Activated CD4-positive, alpha-beta T cell treated with anti-CD3 and anti-CD28 coated beads for 48 hours (primary cell): ENCODE measurements around the gene CHM.
A peak's percentile ranks its signal among the peaks of the same experiment; 100 is the strongest.
"Not testable (repeated sequence)": the region's sequence is repeated elsewhere in the genome, so short reads cannot be mapped to it uniquely, and the experiment has no call there.

Source experiments
- DNase-seq: peaks from one replicate; pipeline ENCODE4 v3.0.0-alpha.2; 2020

CHM gene

GRCh38 chrX:85994797-85995196 is 52.6 kb downstream of the CHM start:
- DNase-seq, result no peak

DNA sequence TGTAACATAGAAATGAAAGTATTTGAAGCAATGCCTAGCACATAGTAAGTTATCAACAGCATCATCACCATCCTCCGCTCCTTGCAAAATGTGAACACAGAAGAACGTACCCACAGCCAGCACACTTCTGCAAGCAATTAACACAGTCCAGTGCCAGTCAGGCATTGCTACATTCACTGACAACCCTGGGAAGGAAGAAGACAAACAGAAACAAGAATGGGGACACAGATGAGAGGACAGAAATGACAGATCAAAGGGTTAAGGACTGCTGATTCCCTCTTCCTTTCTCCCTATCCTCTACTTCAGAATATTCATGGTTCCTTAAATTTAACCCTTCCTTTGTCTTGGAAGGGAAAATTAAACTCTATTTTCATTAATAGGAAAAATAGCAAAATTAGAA is 53.1 kb downstream of the CHM start:
- DNase-seq, result no peak

DNA sequence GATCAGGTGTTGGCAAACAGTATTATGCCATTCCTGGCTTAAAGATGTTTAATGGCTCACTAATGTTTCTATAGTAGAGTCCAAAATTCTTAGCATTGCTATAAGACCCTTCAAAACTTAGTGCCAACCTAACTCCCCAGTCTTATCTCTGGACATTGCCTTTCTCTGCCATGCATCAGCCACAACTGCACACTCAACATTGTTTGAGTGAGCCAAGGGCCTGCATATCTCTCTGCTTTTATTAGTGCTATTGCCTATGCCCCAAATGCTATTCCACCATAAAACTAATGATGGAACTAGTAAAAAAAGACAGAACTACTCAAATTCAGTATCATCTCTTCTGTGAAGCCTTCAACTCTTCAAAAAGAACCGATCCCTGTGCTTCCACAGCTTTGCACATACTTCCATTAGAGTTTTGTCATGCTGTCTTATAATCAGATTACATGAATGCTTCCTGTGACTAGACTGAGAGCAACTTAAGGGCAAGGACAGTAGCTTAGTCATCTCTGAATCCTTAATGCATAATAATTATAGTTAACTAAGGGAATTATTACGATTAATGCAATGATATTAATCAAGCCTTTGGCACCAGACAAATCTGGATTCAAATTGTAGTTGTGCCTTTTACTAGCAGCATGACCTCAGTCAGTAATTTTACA is 53.7 kb downstream of the CHM start:
- no peak for DNase-seq

- DNase-seq, result peak; percentile 2
Observed at GRCh38 chrX:85992811-85993229, 54.5 kb downstream of the CHM start.

GRCh38 chrX:85988353-85988752 is 59.0 kb downstream of the CHM start:
- no peak for DNase-seq

DNA sequence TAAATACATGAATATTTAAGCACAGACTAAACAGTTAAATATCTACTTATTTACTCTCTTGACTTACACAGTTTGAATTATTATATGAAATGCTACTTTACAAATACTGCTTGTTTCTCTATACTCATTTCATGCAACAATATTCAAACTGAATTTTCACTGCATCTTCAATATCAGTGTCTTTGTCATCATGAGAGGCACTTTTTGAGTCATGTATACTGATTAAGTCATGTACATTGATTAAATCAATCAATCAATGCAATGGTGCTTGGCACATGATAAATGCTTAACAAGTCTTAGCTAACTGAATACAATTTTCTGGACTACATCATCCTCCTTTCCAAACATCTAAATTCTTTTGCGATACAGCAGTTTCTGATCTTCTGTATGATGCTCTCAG is 67.1 kb downstream of the CHM start:
- DNase-seq, result no peak

- no peak for DNase-seq
Observed at GRCh38 chrX:85977218-85977617, 70.1 kb downstream of the CHM start.

DNA sequence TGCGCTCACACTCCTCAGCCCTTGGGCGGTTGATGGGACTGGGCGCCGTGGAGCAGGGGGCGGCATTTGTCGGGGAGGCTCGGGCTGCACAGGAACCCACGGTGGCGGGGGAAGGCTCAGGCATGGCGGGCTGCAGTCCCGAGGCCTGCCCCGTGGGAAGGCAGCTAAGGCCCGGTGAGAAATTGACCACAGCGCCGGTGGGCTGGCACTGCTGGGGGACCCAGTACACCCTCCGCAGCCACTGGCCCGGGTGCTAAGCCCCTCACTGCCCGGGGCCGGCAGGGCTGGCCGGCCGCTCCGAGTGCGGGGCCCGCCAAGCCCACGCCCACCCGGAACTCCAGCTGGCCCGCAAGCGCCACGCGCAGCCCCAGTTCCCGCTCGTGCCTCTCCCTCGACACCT is 75.0 kb downstream of the CHM start:
- not testable (repeated sequence) for DNase-seq

DNA sequence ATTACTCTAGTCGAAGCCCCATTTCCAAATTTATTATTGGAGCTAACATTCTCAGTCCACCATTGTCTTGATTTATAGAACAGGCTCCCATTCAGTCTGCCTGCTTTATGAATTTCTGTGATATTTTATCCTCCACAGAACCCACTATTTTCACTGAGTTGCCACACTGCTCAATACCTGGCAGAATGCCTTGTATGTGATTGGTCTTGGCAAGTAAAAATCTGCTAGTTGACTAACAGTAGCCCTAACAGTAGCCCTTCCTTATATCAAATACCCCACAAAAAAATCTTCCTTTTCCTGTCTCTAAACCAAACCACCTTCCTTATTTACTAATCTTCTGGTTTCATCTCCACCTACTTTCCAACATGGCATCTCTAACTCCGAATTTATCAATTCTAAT is 82.6 kb downstream of the CHM start:
- DNase-seq, result no peak

GRCh38 chrX:85963736-85964135 is 83.6 kb downstream of the CHM start:
- DNase-seq, result peak; percentile 2

GRCh38 chrX:85955510-85955909 is 91.8 kb downstream of the CHM start:
- no peak for DNase-seq

- DNase-seq, result not testable (repeated sequence)
Observed at GRCh38 chrX:85944751-85945150, 102.6 kb downstream of the CHM start.

DNA sequence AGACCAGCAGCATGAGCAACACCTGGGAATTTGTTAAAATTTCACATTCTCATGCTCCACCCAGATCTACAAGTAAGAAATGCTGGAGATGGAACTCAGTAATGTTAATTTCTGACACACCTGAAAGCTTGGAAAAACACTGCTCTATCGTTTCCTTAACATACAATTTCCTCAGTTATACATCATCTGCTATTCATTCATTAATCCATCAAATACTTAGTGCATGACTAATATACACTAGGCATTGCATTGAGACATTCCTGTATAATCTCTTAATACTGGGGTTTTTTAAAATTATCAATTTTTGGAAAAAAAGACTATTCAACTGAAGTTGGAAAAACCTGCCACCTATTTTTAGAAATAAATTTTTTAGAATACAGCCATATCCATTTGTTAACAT is 106.1 kb downstream of the CHM start:
- no peak for DNase-seq

GRCh38 chrX:85939942-85940341 is 107.4 kb downstream of the CHM start:
- not testable (repeated sequence) for DNase-seq

- DNase-seq, result not testable (repeated sequence)
Observed at GRCh38 chrX:85934399-85934798, 113.0 kb downstream of the CHM start.

GRCh38 chrX:85930099-85930498 is 117.3 kb downstream of the CHM start:
- no peak for DNase-seq

GRCh38 chrX:85928606-85929005 is 118.8 kb downstream of the CHM start:
- DNase-seq, result no peak

DNA sequence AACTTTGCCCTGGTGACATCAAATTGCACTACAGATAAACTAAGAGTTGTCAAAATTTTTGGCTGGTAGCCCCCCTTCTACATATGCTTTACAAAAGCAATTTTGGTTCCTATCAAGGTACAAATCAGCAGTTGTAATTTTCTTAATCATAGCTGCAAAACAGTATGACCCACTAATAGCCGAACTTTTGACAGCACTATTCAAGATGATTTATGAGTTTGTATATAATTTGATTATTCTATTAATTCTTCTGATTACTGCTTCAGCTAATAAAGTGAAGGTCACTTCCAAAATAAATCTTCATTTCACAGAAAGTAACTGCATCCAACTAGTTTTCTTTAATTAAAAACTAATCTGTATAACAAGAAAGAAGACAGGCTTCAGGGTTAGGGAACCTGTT is 119.6 kb downstream of the CHM start:
- DNase-seq, result no peak

- no peak for DNase-seq
Observed at GRCh38 chrX:85922821-85923220, 124.5 kb downstream of the CHM start.

DNA sequence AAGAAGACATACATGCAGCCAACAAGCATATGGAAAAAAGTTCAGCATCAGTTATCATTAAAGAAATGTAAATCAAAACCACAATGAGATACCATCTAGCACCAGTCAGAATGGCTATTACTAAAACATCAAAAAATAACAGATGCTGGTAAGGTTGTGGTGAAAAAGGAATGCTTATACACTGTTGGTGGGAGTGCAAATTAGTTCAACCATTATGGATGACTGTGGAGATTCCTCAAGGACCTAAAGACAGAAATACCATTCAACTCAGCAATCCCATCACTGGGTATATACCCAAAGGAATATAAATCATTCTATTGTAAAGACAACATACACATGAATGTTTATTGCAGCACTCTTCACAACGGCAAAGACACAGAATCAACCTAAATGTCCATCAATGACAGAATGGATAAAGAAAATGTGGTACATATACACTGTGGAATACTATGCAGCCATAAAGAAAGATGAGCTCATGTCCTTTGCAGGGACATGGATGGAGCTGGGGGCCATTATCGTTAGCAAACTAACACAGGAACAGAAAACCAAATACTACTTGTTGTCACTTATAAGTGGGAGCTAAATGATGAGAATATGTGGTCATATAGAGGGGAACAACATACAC is 130.6 kb downstream of the CHM start:
- DNase-seq, result not testable (repeated sequence)

GRCh38 chrX:85914431-85914830 is 132.9 kb downstream of the CHM start:
- no peak for DNase-seq

GRCh38 chrX:85907316-85907715 is 140.0 kb downstream of the CHM start:
- no peak for DNase-seq

- DNase-seq, result no peak
Observed at GRCh38 chrX:85906399-85906798, 141.0 kb downstream of the CHM start.

GRCh38 chrX:85905851-85906250 is 141.5 kb downstream of the CHM start:
- no peak for DNase-seq
